GM12801 (cell line): Measurements from ENCODE around the gene FHIP1B.

ENCODE experiments used
- CTCF ChIP-seq: IDR thresholded peaks from one replicate; pipeline ENCODE4 v1.5.1; 2011; ENCODE audit warnings: control low read depth; ENCODE audit not compliant: insufficient read length; ENCODE audit errors: extremely low read depth

Gene FHIP1B

GRCh38 chr11:6237761-6238302, 3.4 kb upstream of the FHIP1B start:
- no peak for TF ChIP-seq CTCF

GRCh38 chr11:6237266-6237665, 2.8 kb upstream of the FHIP1B start:
- no peak for TF ChIP-seq CTCF

GRCh38 chr11:6233984-6234386, 451 bp downstream of the FHIP1B start:
- no peak for TF ChIP-seq CTCF

- no peak for TF ChIP-seq CTCF
These were observed 1.5 kb downstream of the FHIP1B start for GRCh38 chr11:6232899-6233298.

GRCh38 chr11:6229911-6230310, 4.5 kb downstream of the FHIP1B start:
- no peak for TF ChIP-seq CTCF

- no peak for TF ChIP-seq CTCF
These were observed 5.9 kb downstream of the FHIP1B start for GRCh38 chr11:6228520-6228919.

GRCh38 chr11:6225896-6226295, 8.5 kb downstream of the FHIP1B start:
- TF ChIP-seq CTCF, result no peak

GRCh38 chr11:6225024-6225423, 9.4 kb downstream of the FHIP1B start:
- TF ChIP-seq CTCF, result no peak
